Heart left ventricle (tissue), 16 donors: ENCODE data around the gene CDT1. TPM values are rescaled to one million over a fixed set of nuclear protein-coding genes. Genes with fewer than 3 reads are reported as not detected.

Experiments used
- ATAC-seq, 4 donors: fragments of 200-7000 bp; cut with Tn5 transposase; one replicate each; pipeline ENCODE4 v1.9.1; 2020 to 2022; ENCODE audit warnings: moderate library complexity in 4 of 4, mild to moderate bottlenecking in 3 of 4, moderate number of reproducible peaks in 1 of 4
- DNase-seq, 5 donors: peaks; one replicate each; pipeline ENCODE4 v3.0.0-alpha.2; 2020
- H3K27ac ChIP-seq, 12 donors: fragments of 200-600 bp; sonication (generic) in 4 of 12; one replicate each; pipeline versions ENCODE4 v1.5.0 to v1.8.0; 2016 to 2022; ENCODE audit warnings: mild to moderate bottlenecking in 2 of 12
- H3K27me3 ChIP-seq, 9 donors: fragments of 200-600 bp; sonication (generic) in 2 of 9; one replicate each; pipeline versions ENCODE4 v1.5.1 to v1.8.0; 2016 to 2022; ENCODE audit warnings: mild to moderate bottlenecking in 3 of 9
- H3K36me3 ChIP-seq, 9 donors: fragments of 200-600 bp; sonication (generic) in 2 of 9; one replicate each; pipeline versions ENCODE4 v1.5.0 to v1.8.0; 2018 to 2022; ENCODE audit warnings: mild to moderate bottlenecking in 2 of 9
- H3K4me1 ChIP-seq, 12 donors: fragments of 200-600 bp; sonication (generic) in 4 of 12; one replicate each; pipeline versions ENCODE4 v1.5.0 to v1.8.0; 2016 to 2022; ENCODE audit warnings: mild to moderate bottlenecking in 3 of 12
- H3K4me3 ChIP-seq, 12 donors: fragments of 200-600 bp; sonication (generic) in 4 of 12; one replicate each; pipeline versions ENCODE4 v1.5.0 to v1.8.0; 2017 to 2022; ENCODE audit warnings: mild to moderate bottlenecking in 9 of 12, moderate library complexity in 4 of 12
- H3K9me3 ChIP-seq, 12 donors: fragments of 200-600 bp; sonication (generic) in 4 of 12; one replicate each; pipeline versions ENCODE4 v1.5.0 to v1.8.0; 2016 to 2022; ENCODE audit warnings: mild to moderate bottlenecking in 1 of 12
- POLR2A ChIP-seq, 2 donors: fragments of 450-650 bp; IDR thresholded peaks; one replicate each; pipeline ENCODE4 v1.6.1; 2017; ENCODE audit warnings: antibody characterized with exemption in 2 of 2, mild to moderate bottlenecking in 2 of 2, moderate library complexity in 2 of 2
- WGBS, 4 donors: extraction: QIAGEN DNeasy Blood & Tissue Kit in 2 of 4; methylation state at CpG; one replicate each; pipeline versions ENCODE4 v1.1.5 to v1.1.7; 2013 to 2018; 5-methylcytosine and 5-hydroxymethylcytosine counted together
- intact Hi-C, 10 donors: fragments of 100-400 bp; cut with DNase I; formaldehyde crosslinking; loops; one replicate each; pipeline versions ENCODE4 v1.11.1 to v1.14.2; 2022
- polyA plus RNA-seq, 2 donors: library from polyadenylated mRNA; stranded (reverse); fragments of 200-250 nt; gene quantifications; one replicate each; pipeline ENCODE4 v1.2.3, GENCODE V29; 2013
- total RNA-seq, 9 donors: library from RNA; depleted of rRNA in 2 of 9; stranded (reverse); fragments of >200 nt in 2 of 9; fragmentation: NEBNext Ultra II Directional in 3 of 9; extraction: Animal tissue kit (Norgen Biotek cat#: 25700) in 3 of 9; gene quantifications; one replicate each; pipeline versions ENCODE4 v1.1.0 to v1.2.4, GENCODE V29; 2016 to 2023
- TF ChIP-seq, protein P1 (sequence below), 12 donors: fragments of 200-600 bp; sonication (generic) in 4 of 12; IDR thresholded peaks; one replicate each; pipeline versions ENCODE4 v1.5.0 to v1.8.0; 2018 to 2022; ENCODE audit warnings: antibody characterized with exemption in 12 of 12, mild to moderate bottlenecking in 5 of 12
- donor health status: ischemic (EF 13 %, LVEDD 7.1; RV severe dilation, severe dysfunction).
- donor health status: healthy with polysubstance abuse.
- donor health status: DM: no; HTN: yes; CAD: no.
- donor health status: DM: no; HTN: no; CAD: no.
- donor health status: ischemic (EF 25% LVEDD 6.9; RV normal size, moderate dysfunction).
- donor health status: ischemic (EF 25% LVEDD 5.7; RV mildly dilated, moderate dysfunction).
- donor health status: healthy.
- donor health status: DM: yes; HTN: yes; CAD: no.
- donor health status: ischemic (EF 35%, LVEDD 5.7; RV mildly dilated, moderate dysfunction).
- donor health status: nonischemic (EF 11% LVEDD 7.7; RV severe dilation, severe dysfunction).
- donor health status: DM: yes; HTN: yes; CAD: no.
- donor health status: PGD.
- donor health status: ischemic (EF 29% LVEDD 5.4; RV normal size, mild dysfunction).
- donor health status: nonischemic (EF 23%, LVEDD 6.1; RV moderate dilation, normal function).

The CDT1 gene
- total and polyA plus RNA-seq, 11 donors: 0.19 to 6.1 (median 0.61) TPM

DNA sequence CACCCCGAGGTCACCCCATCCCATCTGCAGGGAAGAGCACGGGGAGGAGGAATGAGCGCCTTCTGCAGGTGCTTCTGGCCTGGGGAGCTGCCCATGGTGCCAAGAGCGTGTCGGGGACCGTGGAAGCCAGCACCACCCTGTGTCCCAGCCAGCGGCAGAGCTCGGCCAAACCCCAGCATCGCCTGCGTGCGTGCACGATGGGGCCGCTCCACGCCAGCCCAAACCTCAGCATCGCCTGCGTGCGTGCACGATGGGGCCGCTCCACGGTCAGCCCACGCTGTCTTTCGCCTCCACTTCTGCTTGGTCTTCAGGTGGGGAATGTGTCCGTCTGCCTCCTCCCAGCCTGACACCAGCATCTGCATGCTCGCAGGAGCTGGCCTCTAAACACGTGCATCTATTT is 39.2 kb downstream of the CDT1 start:
- 95 to 97% (median 96%) methylated on average over 21 to 25 of the region's 25 CpGs for WGBS, 4 donors
- no peak overlapping the region for H3K4me3 ChIP-seq
- DNase-seq: no peak
- no peaks in the 10 kb centered on the region for H3K9me3 ChIP-seq
- intact Hi-C loops: no loop called here
- ATAC-seq: no peak
- no peak for TF ChIP-seq POLR2A (IDR thresholded peaks at IDR 0.05)
- TF ChIP-seq, protein P1, sequence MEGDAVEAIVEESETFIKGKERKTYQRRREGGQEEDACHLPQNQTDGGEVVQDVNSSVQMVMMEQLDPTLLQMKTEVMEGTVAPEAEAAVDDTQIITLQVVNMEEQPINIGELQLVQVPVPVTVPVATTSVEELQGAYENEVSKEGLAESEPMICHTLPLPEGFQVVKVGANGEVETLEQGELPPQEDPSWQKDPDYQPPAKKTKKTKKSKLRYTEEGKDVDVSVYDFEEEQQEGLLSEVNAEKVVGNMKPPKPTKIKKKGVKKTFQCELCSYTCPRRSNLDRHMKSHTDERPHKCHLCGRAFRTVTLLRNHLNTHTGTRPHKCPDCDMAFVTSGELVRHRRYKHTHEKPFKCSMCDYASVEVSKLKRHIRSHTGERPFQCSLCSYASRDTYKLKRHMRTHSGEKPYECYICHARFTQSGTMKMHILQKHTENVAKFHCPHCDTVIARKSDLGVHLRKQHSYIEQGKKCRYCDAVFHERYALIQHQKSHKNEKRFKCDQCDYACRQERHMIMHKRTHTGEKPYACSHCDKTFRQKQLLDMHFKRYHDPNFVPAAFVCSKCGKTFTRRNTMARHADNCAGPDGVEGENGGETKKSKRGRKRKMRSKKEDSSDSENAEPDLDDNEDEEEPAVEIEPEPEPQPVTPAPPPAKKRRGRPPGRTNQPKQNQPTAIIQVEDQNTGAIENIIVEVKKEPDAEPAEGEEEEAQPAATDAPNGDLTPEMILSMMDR (IDR thresholded peaks at IDR 0.05): no peak
- H3K27me3 ChIP-seq: no peaks in the 10 kb centered on the region
- peaks cover 0 to 45% (median 24%) of the 10 kb centered on the region in 9 donors for H3K36me3 ChIP-seq
- H3K4me1 ChIP-seq: no peaks in the 10 kb centered on the region
- no peak overlapping the region for H3K27ac ChIP-seq

DNA sequence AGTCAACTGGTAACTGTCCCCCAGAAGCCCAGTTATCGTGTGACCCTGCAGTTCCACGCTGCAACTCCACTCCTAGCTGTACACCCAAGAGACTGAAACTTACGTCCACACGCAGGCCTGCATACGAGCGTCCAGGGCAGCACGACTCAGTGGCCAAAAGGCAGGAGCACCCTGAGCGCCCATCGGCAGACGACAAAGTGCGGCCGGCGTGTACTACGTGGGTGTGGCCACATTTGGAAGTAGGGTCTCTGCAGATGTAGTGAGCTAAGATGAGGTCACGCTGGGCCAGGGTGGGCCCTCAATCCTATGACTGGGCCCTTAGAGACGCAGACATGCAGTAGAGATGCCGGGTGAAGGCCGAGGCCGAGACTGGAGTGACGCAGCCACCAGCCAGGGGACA is 39.7 kb downstream of the CDT1 start:
- no peak for ATAC-seq
- H3K4me3 ChIP-seq: no peak overlapping the region

DNA sequence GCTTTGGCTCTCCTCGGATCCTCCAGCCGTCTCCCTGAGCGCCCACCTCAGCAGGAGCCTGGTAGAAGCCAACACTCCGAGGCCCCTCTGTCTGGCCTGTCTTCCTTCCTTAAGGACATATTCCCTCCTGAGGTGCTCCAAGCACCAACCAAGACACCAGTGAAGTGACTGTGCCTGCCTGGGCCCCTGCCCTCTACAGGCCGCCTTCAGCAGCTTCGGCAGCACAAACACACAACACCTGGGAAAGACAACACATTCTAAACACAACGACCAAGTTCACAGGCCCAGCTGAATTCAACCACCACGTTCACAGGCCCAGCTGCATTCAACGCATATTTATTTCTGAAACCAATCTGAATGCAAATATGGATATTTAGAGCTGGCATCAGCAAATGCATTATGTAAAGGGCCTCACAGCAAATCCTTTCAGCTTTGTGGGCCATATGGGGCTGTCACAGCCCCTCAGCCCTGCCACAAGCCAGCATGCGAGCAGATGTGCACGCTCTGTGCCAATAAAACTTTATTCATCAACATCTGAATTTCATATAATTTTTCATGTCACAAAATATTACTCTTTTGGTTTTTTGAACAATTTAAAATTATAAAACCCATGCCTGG is 40.9 kb downstream of the CDT1 start:
- intact Hi-C loops: no loop called here
- no peak overlapping the region for H3K27ac ChIP-seq
- ATAC-seq (no peak), DNase-seq (no peak)
- H3K4me1 ChIP-seq: no peaks in the 10 kb centered on the region
- TF ChIP-seq, protein P1 (IDR thresholded peaks at IDR 0.05): no peak
- no peak for TF ChIP-seq POLR2A (IDR thresholded peaks at IDR 0.05)
- WGBS, 4 donors: 77 to 86% (median 84%) methylated on average over 11 of the region's 11 CpGs
- no peaks in the 10 kb centered on the region for H3K27me3 ChIP-seq
- H3K36me3 ChIP-seq: peaks cover 0 to 31% (median 17%) of the 10 kb centered on the region in 9 donors
- H3K4me3 ChIP-seq: no peak overlapping the region
- no peaks in the 10 kb centered on the region for H3K9me3 ChIP-seq

More for the DNA sequence above, 39.7 kb downstream of the CDT1 start:
- no peaks in the 10 kb centered on the region for H3K4me1 ChIP-seq
- intact Hi-C loops: no loop called here
- no peaks in the 10 kb centered on the region for H3K9me3 ChIP-seq
- 91 to 95% (median 95%) methylated on average over 19 to 20 of the region's 20 CpGs for WGBS, 4 donors
- no peak for DNase-seq
- H3K36me3 ChIP-seq: peaks cover 0 to 43% (median 22%) of the 10 kb centered on the region in 9 donors
- no peak overlapping the region for H3K27ac ChIP-seq
- H3K27me3 ChIP-seq: no peaks in the 10 kb centered on the region
- TF ChIP-seq POLR2A (IDR thresholded peaks at IDR 0.05): no peak
- TF ChIP-seq, protein P1 (IDR thresholded peaks at IDR 0.05): no peak

DNA sequence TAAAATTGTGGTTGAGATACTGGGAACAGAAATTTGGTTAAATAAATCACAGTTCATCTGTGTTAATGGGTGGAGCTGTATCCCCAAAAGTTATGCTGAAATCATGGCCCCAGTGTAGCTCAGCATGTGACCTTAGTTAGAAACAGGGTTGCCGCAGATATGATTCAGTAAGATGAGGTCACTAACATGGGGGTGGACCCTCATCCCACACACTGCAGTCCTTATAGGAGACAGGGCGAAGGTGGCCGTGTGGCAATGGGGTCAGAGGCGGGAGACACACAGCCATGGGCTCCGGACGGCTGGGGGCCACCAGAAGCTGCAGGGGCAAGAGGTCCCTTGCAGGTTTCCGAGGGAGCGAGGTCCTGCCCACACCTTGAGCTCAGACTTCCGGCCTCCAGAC is 42.5 kb downstream of the CDT1 start:
- Histone ChIP-seq H3K27me3 (no peaks in the 10 kb centered on the region), H3K9me3 (no peaks in the 10 kb centered on the region), H3K36me3 (peaks cover 0 to 25% (median 7%) of the 10 kb centered on the region in 9 donors), H3K4me1 (no peaks in the 10 kb centered on the region), H3K27ac (no peak overlapping the region), H3K4me3 (no peak overlapping the region)
- intact Hi-C loops: no loop called here
- ATAC-seq (no peak), DNase-seq (no peak)
- no peak for TF ChIP-seq POLR2A (IDR thresholded peaks at IDR 0.05)
- TF ChIP-seq, protein P1 (IDR thresholded peaks at IDR 0.05): no peak
- WGBS, 4 donors: 91 to 96% (median 94%) methylated on average over 9 of the region's 9 CpGs
